HepG2 (cell line): ENCODE results near the gene SREK1. TPM values are rescaled to one million over a fixed set of nuclear protein-coding genes. Genes with fewer than 3 reads are reported as not detected.

Experiments used
- ATAC-seq: fragments of 200-7000 bp; cut with Tn5 transposase; 3 replicates; pipeline ENCODE4 v1.9.1; 2020; ENCODE audit warnings: mild to moderate bottlenecking, moderate library complexity
- BruUV-seq: library from RNA; stranded (reverse); fragments of 400-500 nt; replicated peaks from 2 replicates; lab custom pipeline; 2021; lab: Mats Ljungman, UMichigan
- CTCF ChIA-PET: fragments of 300-600 bp; formaldehyde crosslinking; extraction: SDS; loops from one replicate; lab custom pipeline; 2021; ENCODE audit warnings: low total read pairs, inconsistent platforms, low intra/inter-chr PET ratio; lab: Yijun Ruan, JAX
- POLR2A ChIA-PET: fragments of 350-600 bp; sonication (Branson Sonifier 250); formaldehyde crosslinking; loops from one replicate; lab custom pipeline; 2020; ENCODE audit warnings: antibody characterized with exemption, inconsistent platforms; lab: Yijun Ruan, JAX
- DNase-seq: peaks from one replicate; pipeline ENCODE4 v3.0.0-alpha.2; 2015; ENCODE audit warnings: low spot score
- FAIRE-seq: peaks from 3 replicates; lab custom pipeline; 2011; peaks lifted over from hg19 to GRCh38; lab: Jason Lieb, UNC
- H2AFZ ChIP-seq: one replicate; pipeline ENCODE4 v1.6.1; 2011; ENCODE audit warnings: low read length, inconsistent platforms
- H3K27ac ChIP-seq: fragments of 300-600 bp; 3 replicates; pipeline ENCODE4 v1.8.0; 2011; ENCODE audit warnings: mixed run types, mild to moderate bottlenecking, mixed read lengths, low read length, inconsistent platforms; ENCODE audit not compliant: insufficient read depth; ENCODE audit errors: extremely low read length
- H3K27me3 ChIP-seq, 2 experiments: fragments of 200-600 bp in 1 of 2; 2 replicates in 1 of 2; 3 replicates in 1 of 2; pipeline versions ENCODE4 v1.6.0 to v1.8.0; 2011; ENCODE audit warnings: low read length in 2 of 2, mild to moderate bottlenecking in 2 of 2, moderate library complexity in 2 of 2, inconsistent platforms in 1 of 2; ENCODE audit not compliant: insufficient read depth in 2 of 2, control insufficient read depth in 1 of 2
- H3K36me3 ChIP-seq, 2 experiments: fragments of 200-600 bp in 1 of 2; replicated peaks in 1 of 2; 2 replicates in 1 of 2; 3 replicates in 1 of 2; pipeline versions ENCODE4 v1.5.1 to v1.8.0; 2011; ENCODE audit warnings: low read length in 2 of 2, inconsistent platforms in 1 of 2; ENCODE audit not compliant: insufficient read depth in 2 of 2, control insufficient read depth in 1 of 2
- H3K4me1 ChIP-seq: 2 replicates; pipeline ENCODE4 v1.5.1; 2012; ENCODE audit warnings: low read length, inconsistent platforms; ENCODE audit not compliant: insufficient read depth
- H3K4me2 ChIP-seq: 2 replicates; pipeline ENCODE4 v1.6.0; 2011; ENCODE audit warnings: low read depth, low read length, inconsistent platforms
- H3K4me3 ChIP-seq, 3 experiments: fragments of 200-600 bp in 1 of 3; sonication (generic), shearing (Covaris generic) in 1 of 3; replicated peaks in 1 of 3; 2 replicates each; pipeline ENCODE4 v1.5.1; 2011 to 2016; ENCODE audit warnings: low read length in 3 of 3, inconsistent platforms in 2 of 3, low read depth in 2 of 3, mild to moderate bottlenecking in 2 of 3, control low read depth in 1 of 3, mixed read lengths in 1 of 3; ENCODE audit not compliant: insufficient read depth in 1 of 3
- H3K79me2 ChIP-seq: one replicate; pipeline ENCODE4 v1.6.1; 2011; ENCODE audit warnings: low read length, inconsistent platforms; ENCODE audit not compliant: insufficient read depth
- H3K9ac ChIP-seq: 2 replicates; pipeline ENCODE4 v1.6.0; 2011; ENCODE audit warnings: mild to moderate bottlenecking, low read depth, low read length, inconsistent platforms; ENCODE audit not compliant: insufficient read depth
- H3K9me3 ChIP-seq: 2 replicates; pipeline ENCODE4 v1.5.1; 2012; ENCODE audit warnings: mild to moderate bottlenecking, low read length
- H4K20me1 ChIP-seq: 2 replicates; pipeline ENCODE4 v1.6.0; 2011; ENCODE audit warnings: inconsistent platforms, mild to moderate bottlenecking, low read length, moderate library complexity; ENCODE audit not compliant: insufficient read depth
- BHLHE40 ChIP-seq: IDR thresholded peaks from 2 replicates; pipeline ENCODE4 v1.6.1; 2011; ENCODE audit warnings: low read length, improper control_type of control experiment
- GZF1 ChIP-seq: sonication (generic); formaldehyde crosslinking; IDR thresholded peaks from 2 replicates; pipeline ENCODE4 v1.5.1; 2020; ENCODE audit warnings: mild to moderate bottlenecking, missing genetic modification reagents
- KLF9 ChIP-seq: IDR thresholded peaks from 2 replicates; pipeline ENCODE4 v1.6.1; 2016; ENCODE audit warnings: low read depth
- MAF1 ChIP-seq: sonication (generic); formaldehyde crosslinking; IDR thresholded peaks from 2 replicates; pipeline ENCODE4 v1.5.0; 2020; ENCODE audit warnings: missing genetic modification reagents, borderline replicate concordance
- RBFOX2 ChIP-seq: fragments of 200-400 bp; formaldehyde crosslinking; IDR thresholded peaks from 2 replicates; pipeline ENCODE4 v1.6.1; 2017; ENCODE audit warnings: low read depth, mild to moderate bottlenecking, low read length
- RBM39 ChIP-seq: fragments of 200-400 bp; formaldehyde crosslinking; IDR thresholded peaks from one replicate; pipeline ENCODE4 v1.6.1; 2018; ENCODE audit warnings: antibody characterized with exemption, mild to moderate bottlenecking, low read depth, low read length; ENCODE audit not compliant: poor library complexity, severe bottlenecking
- TRIM24 ChIP-seq: sonication (generic); formaldehyde crosslinking; IDR thresholded peaks from 2 replicates; pipeline ENCODE4 v1.8.0; 2022; ENCODE audit warnings: mild to moderate bottlenecking, missing genetic modification reagents
- ZEB1 ChIP-seq: IDR thresholded peaks from 2 replicates; pipeline ENCODE4 v1.6.1; 2012; ENCODE audit warnings: mild to moderate bottlenecking, low read depth, inconsistent platforms; ENCODE audit not compliant: insufficient replicate concordance
- ZFP36L1 ChIP-seq: sonication (generic); formaldehyde crosslinking; IDR thresholded peaks from 2 replicates; pipeline ENCODE4 v1.8.0; 2022; ENCODE audit warnings: mild to moderate bottlenecking, missing genetic modification reagents, moderate library complexity
- ZNF7 ChIP-seq: IDR thresholded peaks from 2 replicates; pipeline ENCODE4 v1.6.1; 2016; ENCODE audit warnings: missing biosample characterization, missing genetic modification reagents
- ZNF780A ChIP-seq: sonication (generic); formaldehyde crosslinking; IDR thresholded peaks from 2 replicates; pipeline ENCODE4 v1.8.0; 2022; ENCODE audit warnings: mild to moderate bottlenecking, missing genetic modification reagents, moderate library complexity
- WGBS: methylation state at CpG from one replicate; pipeline ENCODE4 v1.1.6; 2017; ENCODE audit warnings: low lambda C conversion rate; 5-methylcytosine and 5-hydroxymethylcytosine counted together
- in situ Hi-C: cut with HindIII; loops from 2 replicates; pipeline ENCODE4 v1.10.0; 2017; ENCODE audit warnings: low pct_unique_long_range_greater_than_20kb; ENCODE audit not compliant: extremely low pct_ligation_motif_present
- intact Hi-C: fragments of 100-400 bp; cut with micrococcal nuclease; formaldehyde crosslinking; loops from one replicate; pipeline ENCODE4 v1.10.0; 2022; ENCODE audit not compliant: unreplicated experiment
- polyA plus RNA-seq, 8 experiments: library from polyadenylated mRNA; depleted of rRNA in 3 of 8; stranded (reverse) in 7 of 8; unstranded in 1 of 8; fragments of >200 nt; fragmentation: Illumina TruSeq in 4 of 8; extraction: Trizol in 4 of 8; gene quantifications; 2 replicates each; pipeline versions ENCODE4 v1.2.1 to v1.2.3, GENCODE V29; 2011 to 2016; ENCODE audit warnings: low read depth in 4 of 8, missing spikeins in 1 of 8, mixed read lengths in 1 of 8; ENCODE audit not compliant: insufficient read depth in 1 of 8
- total RNA-seq, 5 experiments: library from RNA; depleted of rRNA; stranded (reverse); fragments of >200 nt; fragmentation: Illumina TruSeq; extraction: Trizol; gene quantifications; 2 replicates each; pipeline ENCODE4 v1.2.3, GENCODE V29; 2016; ENCODE audit warnings: low read depth in 1 of 5
- TF ChIP-seq, protein P1 (sequence below): sonication (generic); formaldehyde crosslinking; IDR thresholded peaks from 2 replicates; pipeline ENCODE4 v1.4.0; 2020; ENCODE audit warnings: mild to moderate bottlenecking, missing genetic modification reagents

The SREK1 gene
- total and polyA plus RNA-seq, 2 of the 13 experiments (the other 11 are each of a cell fraction or from before 2014, with no cell fraction given) = 60.6 to 90.9 TPM

DNA sequence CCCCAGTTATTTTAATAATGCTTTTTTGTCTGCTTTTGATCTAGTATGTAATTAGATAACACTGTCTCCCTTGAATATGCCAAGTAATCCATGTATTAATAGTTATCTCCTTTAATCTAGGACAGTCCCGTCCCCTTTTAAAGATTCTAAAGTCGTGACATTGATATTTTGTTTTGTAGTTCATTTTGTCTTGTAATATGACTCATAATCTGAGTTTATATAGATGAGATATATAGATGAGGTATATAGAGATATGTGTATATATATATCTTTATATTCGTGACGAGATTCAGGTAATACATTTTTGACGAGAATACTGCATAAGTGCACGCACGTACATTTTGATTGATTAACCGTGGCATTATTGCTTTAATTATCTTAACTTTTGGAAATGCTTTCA lies 1.6 kb downstream of the SREK1 start:
- ATAC-seq = no peak
- no peaks in the 10 kb centered on the region for H3K9me3 ChIP-seq
- H3K36me3 ChIP-seq = 0 out of 5 replicates have a peak, but pooled peaks cover 0 to 2% of the 10 kb centered on the region in 2 experiments
- H2AFZ ChIP-seq = no peak overlapping the region
- no peaks in the 10 kb centered on the region; a peak in 1 of 5 replicates for H3K27me3 ChIP-seq
- ChIA-PET CTCF (no interaction called here), POLR2A (no interaction called here)
- no peak for DNase-seq
- H3K27ac ChIP-seq = peak overlapping the region; percentile 98
- in situ Hi-C loops = no loop called here
- intact Hi-C loops = loop anchor here (5.0 to 10.0 kb wide), 2 partner anchors 218 to 421 kb away; partner anchors contain the start of genes ERBIN, NLN and SGTB
- peaks cover 63% of the 10 kb centered on the region for H3K79me2 ChIP-seq
- H3K4me1 ChIP-seq = peaks cover 38% of the 10 kb centered on the region
- peak overlapping the region; percentile 92 for H3K9ac ChIP-seq
- no peak for TF ChIP-seq MAF1 (CRISPR knock-in tag)
- TF ChIP-seq GZF1 (CRISPR knock-in tag) = no peak
- no peak for TF ChIP-seq KLF9 (CRISPR knock-in tag)
- no peak for TF ChIP-seq ZEB1
- no peak for TF ChIP-seq ZNF7 (CRISPR knock-in tag)
- TF ChIP-seq BHLHE40 = no peak
- TF ChIP-seq RBFOX2 = no peak
- TF ChIP-seq ZFP36L1 (CRISPR knock-in tag) = no peak
- no peak for TF ChIP-seq ZNF780A
- TF ChIP-seq, protein P1, sequence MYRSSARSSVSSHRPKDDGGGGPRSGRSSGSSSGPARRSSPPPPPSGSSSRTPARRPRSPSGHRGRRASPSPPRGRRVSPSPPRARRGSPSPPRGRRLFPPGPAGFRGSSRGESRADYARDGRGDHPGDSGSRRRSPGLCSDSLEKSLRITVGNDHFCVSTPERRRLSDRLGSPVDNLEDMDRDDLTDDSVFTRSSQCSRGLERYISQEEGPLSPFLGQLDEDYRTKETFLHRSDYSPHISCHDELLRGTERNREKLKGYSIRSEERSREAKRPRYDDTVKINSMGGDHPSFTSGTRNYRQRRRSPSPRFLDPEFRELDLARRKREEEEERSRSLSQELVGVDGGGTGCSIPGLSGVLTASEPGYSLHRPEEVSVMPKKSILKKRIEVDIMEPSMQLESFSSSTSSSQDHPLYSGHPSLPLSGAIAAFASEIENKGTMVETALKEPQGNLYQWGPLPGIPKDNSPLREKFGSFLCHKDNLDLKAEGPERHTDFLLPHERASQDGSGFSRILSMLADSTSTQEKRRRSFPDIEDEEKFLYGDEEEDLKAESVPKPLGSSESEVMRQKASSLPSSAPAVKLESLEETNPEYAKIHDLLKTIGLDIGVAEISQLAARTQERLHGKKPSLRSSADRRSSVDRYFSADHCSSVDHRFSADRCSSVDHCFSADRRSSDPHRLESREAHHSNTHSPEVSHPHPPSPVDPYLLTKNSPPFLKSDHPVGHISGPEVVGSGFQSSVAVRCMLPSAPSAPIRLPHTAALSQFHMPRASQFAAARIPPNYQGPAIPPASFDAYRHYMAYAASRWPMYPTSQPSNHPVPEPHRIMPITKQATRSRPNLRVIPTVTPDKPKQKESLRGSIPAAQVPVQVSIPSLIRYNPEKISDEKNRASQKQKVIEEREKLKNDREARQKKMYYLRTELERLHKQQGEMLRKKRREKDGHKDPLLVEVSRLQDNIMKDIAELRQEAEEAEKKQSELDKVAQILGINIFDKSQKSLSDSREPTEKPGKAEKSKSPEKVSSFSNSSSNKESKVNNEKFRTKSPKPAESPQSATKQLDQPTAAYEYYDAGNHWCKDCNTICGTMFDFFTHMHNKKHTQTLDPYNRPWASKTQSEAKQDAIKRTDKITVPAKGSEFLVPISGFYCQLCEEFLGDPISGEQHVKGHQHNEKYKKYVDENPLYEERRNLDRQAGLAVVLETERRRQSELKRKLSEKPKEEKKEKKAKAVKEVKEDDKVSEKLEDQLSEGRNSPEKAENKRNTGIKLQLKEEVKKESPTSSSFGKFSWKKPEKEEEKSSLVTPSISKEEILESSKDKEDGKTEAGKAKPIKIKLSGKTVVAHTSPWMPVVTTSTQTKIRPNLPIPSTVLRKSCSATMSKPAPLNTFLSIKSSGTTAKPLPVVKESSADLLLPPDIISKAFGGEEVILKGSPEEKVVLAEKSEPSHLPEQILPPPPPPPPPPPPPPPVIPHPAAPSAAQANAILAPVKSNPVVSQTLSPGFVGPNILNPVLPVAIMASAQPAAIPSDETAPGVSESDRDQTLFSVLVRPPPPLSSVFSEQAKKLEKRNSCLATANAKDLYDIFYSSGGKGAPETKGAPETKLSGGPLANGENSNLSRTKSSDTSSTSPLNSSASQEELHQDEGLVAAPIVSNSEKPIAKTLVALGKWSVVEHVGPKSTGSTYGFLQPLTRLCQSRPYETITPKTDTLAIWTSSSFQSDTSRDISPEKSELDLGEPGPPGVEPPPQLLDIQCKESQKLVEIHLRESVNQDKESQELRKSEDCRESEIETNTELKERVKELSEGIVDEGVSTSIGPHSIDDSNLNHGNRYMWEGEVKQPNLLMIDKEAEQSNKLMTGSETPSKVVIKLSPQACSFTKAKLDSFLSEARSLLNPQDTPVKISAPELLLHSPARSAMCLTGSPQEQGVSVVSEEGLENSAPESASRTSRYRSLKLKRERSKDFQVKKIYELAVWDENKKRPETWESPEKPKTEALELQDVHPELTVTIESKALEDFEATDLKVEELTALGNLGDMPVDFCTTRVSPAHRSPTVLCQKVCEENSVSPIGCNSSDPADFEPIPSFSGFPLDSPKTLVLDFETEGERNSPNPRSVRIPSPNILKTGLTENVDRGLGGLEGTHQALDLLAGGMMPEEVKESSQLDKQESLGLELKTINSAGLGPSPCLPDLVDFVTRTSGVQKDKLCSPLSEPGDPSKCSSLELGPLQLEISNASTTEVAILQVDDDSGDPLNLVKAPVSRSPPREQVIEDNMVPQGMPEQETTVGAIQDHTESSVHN (CRISPR knock-in tag) = no peak
- TF ChIP-seq RBM39 = no peak
- no peak for TF ChIP-seq TRIM24 (CRISPR knock-in tag)
- BruUV-seq = no TSS peak
- peak overlapping the region; percentile 82 to 92 (median 90) for H3K4me3 ChIP-seq
- 21% methylated on average over 8 of the region's 8 CpGs for WGBS
- peaks cover 14% of the 10 kb centered on the region for H4K20me1 ChIP-seq
- FAIRE-seq = no peak
- peak overlapping the region; percentile 76 for H3K4me2 ChIP-seq
